HEK293T (cell line): ENCODE measurements around the gene SPATA32.

Experiments
- BHLHE40 ChIP-seq: fragments of 450-650 bp; IDR thresholded peaks from 2 replicates; pipeline ENCODE4 v1.6.1; 2016; ENCODE audit warnings: mild to moderate bottlenecking, moderate library complexity, borderline replicate concordance
- FOXK2 ChIP-seq: fragments of 450-650 bp; IDR thresholded peaks from 2 replicates; pipeline ENCODE4 v1.6.1; 2016; ENCODE audit warnings: mild to moderate bottlenecking
- SUZ12 ChIP-seq: fragments of 450-650 bp; IDR thresholded peaks from 2 replicates; pipeline ENCODE4 v1.6.1; 2016; ENCODE audit warnings: mild to moderate bottlenecking

DNA sequence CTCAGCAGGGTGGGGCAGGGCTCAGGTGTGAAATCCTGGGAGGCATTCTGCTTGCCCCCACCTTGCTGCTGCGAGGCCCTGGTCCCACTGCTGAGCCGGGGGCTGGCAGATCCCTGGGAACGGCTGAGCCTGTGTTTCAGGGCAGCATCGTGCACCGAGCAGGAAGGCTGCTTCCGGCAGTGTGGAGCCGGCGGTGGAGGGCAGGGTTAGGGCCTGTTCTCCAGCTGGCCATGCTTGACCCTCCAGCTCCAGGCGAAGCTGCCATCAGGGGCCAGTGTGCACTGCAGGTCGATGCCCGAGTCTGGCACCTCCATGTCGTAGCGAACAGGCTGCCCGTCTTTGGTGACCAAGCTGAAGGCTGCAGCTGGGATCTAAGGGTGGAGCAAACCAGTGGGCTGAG lies 2.5 kb upstream of the SPATA32 start:
- TF ChIP-seq FOXK2 (no peak), BHLHE40 (no peak), SUZ12 (no peak)
